ENCODE results near the gene MT1G.

The MT1G gene

GRCh38 chr16:56620339-56620897 lies 47.4 kb downstream of the MT1G start:
- DNase-seq (ENCODE audit: low spot score): no peak

- DNase-seq (ENCODE audit: low spot score): no peak
These were observed 49.7 kb downstream of the MT1G start for GRCh38 chr16:56618138-56618537.

GRCh38 chr16:56617212-56618085 lies 50.4 kb downstream of the MT1G start:
- no peak for DNase-seq (ENCODE audit: low spot score)
